Anterior cingulate cortex (tissue), 58 donors: ENCODE data around the gene CCNI2.

Source experiments
- DNase-seq, 58 donors: peaks; one replicate each; lab custom pipeline; 2025; lab: John Stamatoyannopoulos, UW

Gene CCNI2

DNA sequence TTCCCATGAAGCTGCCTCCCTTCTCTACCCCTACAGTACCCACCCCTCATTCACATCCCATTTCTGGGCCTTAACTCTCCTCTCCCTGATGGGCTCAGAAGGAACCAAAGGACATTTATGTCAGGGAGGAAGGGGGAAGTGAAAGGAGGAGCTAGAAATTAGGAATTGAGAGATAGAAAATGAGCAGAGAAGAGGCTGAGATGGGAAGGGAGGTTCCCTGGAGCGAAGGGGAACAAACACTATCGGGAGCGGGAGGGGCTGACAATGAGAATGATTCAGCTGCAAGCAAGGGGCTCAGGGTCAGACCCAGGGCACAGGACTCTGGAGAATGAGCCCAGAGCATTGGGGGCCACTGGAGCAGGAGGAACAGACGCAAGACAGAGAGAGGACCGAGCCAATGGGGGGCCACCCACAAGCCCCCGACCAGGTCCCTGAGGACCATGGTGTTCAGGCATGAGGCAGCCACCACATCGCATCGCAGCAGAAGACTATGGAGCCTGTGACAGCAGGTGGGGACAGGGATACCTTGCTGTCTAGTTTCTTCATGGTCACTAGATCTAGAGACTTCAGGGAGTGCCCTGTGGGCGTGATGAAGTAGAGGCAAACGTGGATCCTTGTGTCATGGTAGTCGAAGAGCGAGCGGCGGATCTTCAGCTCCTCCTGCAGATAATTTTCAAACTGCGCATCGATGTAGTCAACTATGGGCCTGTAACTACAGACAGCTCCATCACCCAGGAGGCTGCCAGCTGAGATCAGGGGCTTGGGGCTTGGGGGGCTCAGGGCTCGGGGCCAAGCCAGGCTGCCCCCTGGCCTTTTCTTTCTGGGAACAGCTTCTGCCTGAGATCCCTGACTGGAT lies 16.2 kb downstream of the CCNI2 start:
- no peak for DNase-seq

DNA sequence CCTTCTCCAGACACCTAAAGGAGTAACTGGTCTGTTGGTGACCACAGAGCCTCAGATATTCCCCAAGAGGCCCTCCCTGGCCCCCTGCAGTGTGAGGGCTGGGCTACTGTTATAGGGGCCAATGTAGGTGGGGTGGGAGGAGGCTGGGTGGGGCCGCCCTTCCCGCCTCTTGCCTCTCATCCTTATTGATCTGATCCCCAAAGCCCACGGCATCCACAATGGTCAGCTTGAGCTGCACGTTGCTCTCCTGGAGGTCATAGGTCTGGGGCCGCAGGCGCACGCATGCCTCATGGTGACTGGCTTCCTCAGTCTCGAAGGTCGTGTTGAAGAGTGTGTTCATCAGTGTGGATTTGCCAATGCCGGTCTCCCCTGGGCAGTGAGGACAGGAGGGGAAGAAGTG lies 16.8 kb downstream of the CCNI2 start:
- no peak for DNase-seq

DNA sequence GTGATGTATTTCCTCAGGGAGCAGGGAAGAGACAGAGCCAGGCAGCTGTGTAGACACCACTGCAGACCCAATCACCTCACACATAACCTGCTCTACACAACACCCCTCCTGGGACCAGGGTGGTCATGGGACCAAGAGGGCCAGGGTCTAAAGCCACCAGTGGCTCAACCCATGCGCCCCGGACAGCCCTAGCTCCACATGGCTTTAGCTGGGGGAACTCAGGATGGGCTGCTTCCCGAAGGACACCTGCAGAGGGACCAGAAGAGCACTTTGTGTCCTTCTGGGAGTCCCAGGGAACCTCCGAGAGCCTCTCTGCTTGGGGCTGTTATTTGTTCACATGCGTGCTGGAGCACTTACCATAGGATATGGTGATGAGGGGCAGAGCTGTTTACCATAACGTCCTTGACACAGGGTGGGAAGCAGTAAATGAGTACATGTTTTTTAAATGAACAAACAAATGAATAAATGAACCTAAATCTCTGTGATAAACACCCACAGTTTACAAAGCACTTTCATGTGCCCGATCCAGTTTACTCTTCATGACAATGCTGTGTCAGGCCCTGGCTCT lies 17.5 kb downstream of the CCNI2 start:
- no peak for DNase-seq

DNA sequence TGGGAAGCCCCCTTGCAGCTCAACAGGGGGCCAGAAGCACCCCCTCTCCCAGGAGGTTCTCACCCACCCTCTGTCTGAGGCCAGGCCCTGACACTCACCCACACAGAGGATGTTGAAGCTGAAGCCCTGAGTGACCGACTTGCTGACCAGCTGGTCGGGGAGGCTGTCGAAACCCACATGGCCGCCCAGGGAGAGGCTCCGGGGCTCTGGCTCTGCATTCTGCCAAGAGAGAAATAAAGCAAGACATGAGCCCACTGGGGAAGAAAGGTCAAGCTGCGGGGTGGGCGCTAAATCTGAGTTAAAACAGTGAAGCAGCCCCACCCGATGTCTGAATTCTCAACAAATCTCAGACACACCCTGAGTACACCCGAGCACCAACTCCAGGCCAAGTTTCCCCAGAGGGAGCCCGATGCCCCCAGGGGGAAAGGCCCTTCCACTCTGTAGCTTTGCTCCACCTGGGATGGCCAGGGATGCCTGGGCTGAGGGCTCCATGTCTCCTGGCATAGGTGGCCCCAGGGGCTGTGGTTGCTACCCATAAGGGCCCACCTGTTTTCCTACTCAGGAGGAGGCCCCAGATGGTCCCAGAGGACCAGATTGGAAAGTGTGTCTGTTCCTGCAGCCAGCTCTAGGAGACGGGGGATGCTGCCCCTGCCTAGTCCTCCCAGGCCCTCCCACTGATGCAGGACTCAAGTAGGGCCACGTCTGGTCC lies 18.2 kb downstream of the CCNI2 start:
- no peak for DNase-seq

DNA sequence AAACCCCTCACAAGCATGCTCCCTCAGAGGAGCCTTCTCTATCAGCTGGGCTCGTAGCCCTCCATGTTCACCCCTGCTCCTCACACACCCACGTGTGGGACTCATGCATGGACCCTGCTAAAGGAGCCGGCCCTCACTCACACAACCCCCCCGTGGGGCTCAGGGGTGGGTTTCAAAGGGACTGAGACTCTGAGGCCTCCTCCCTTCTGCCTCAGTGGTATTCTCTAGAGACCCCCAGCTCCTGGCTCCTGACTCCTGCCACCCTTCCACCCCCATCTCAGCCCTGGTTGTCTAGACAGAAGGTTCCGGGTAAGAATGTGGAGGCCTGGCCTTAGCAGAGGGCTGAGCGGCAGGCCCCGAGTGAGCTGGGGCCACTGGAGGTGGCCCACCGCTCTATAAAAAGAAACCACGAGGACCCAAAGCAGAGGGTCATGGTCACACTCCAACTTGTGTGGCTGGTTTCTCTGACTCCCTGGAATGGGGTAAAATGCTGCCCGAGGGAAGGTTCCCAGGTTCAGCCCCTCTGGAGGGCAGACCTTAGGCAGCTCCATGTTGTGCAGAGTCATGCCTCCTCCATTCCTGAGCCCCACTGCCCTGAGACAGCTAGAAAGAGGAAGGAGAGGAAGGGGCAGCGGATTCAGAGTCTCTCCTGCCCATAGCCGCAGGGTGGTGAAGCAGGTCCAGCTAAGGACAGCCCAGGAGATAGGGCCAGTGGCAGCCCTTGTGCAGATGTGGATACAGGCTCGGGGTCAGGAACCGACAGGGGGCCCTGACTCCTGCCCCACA lies 19.0 kb downstream of the CCNI2 start:
- DNase-seq = no peak

DNA sequence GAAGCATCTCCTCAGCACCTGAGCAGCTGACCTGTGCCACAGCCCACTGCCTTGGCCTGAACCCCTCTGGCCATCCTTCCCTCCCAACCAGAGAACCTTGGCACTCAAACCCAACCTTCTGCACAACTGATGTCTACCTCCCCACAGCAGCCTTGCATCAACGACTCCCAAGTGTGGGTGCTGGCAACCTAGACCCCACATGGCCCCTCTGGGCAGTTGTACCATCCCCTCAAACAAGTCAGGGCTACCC lies 19.5 kb downstream of the CCNI2 start:
- no peak for DNase-seq

DNA sequence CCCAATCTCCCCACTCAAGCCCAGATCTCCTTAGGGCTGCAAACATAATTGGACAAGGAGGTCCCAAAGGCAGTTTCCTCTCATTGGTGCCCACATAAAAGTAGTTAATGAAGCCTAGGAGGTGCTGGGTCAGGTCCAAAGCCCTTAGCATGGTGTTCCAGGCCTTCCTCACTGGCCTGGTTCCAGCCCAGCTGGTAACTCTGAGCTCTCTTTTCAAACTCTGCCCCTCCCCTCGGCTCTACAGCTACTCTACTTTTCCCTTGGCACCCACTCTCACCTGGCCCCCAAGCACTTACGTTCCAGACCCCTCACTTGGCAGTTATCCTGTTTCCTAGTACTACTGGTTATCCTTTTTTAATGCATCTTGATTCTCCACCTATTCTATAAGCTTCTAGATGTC lies 19.9 kb downstream of the CCNI2 start:
- peak in 41 of 58 donors; percentile 26 to 83 (median 50) for DNase-seq

DNA sequence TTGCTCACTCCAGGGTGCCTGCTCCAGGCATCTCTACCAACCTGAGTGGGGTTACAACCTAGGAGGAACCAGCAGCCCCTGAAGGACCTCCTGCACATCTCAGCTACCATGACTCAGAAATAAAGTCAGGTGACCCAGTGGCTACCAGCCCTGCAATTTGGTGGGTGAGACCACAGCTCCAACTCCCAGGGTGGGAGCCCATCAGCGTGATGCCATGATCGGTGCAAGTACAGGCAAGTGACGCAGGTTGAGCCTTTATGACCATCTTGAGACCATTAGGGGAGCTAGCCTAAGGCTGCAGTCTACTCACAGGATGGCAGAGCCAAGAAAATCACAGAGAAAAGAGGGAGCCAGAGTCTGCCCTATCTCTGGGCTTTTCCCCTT lies 21.3 kb downstream of the CCNI2 start:
- no peak for DNase-seq

DNA sequence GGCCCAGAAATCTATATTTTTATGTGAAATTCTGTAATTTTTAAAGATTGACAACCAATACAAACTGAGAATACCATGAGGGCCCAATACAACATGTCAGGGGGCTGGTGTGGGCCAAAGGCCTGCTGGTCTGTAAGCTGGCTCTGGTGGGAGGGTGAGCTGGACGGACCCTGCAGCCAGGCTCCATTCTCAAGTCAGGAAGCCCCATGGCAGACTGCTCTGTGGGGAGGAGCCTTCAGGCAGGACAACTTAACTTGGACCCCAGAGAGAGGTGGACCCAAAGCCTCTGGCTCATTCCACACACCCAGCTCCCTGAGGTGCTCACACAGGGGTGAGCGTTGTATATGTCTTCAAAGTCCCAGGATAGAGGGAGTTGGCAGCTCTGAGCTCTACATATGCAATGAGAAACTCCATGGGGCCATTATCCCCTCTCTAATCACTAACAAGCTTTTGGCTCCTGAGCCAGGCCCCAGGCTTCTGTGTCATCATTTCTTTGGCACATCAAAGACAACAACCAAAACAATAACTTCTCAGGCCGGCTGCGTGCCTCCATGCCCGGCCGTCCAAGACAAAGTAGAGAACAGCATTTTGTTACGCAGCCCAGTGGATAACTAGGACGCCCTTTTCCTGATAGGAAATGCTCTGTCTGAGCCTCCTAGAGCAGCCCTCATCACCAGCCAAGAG lies 23.4 kb downstream of the CCNI2 start:
- DNase-seq = peak in 8 of 58 donors; percentile 21 to 74 (median 42)

DNA sequence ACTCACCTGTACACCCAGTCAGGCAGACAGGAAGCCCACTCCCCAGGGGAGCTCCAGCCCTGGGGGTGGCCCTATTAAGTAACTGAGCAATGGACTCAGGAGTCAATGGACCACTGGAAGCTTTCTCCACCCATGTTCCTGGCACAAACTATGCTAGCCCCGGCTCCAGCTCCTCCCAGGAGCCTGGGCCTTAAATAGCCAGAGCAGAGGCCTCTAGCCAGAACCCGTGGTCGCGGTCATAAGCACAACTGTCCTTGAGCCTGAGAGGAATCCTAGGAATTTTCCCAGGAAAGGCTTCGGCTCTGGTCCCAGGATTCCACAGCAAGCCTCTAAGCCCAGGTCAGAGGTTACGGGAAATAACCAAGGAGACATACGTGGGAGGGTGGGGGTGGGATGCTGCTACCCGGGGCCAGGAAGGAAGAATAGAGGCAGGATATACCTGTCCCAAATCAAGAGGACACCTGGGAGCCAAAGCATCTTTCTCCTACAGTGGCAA lies 24.3 kb downstream of the CCNI2 start:
- peak in 3 of 58 donors; percentile 16 to 22 (median 22) for DNase-seq

DNA sequence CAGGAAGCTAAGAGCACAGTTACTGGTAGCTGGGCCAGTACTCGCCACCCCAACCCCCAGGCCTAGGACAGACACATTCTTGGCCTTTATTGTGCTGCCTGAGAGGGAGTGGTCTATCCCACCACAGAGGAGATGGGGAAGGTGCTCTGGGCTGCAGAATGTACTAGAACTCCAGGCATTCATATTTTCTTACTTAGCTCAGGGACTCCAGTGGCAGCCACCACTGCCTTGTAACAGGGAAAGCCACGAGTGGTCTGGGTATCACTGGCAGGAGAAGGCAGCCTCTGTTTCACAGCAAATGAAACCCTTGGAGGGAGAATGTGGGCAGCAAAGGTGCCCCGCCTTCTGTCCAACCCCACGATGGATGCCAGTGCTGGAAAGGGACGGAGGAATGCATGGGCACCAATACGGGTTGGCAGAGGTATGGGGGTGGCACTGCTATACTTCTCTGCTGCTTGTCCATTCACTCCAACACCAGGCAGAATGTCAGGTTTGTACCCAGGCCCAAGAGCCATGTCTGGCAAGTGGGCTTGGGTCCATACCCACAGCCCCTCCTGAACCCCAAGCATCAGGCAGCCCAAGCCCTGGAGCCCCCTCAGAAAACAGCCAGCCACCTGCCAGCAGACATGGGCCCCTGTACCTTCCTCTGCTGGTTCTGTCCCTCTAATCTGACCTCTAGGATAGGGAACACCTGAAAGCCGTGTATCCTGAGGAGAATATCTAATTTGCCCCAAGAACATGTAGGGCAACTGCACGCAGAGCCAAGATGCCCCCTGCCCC lies 25.3 kb downstream of the CCNI2 start:
- DNase-seq = peak in 7 of 58 donors; percentile 26 to 65 (median 35)

DNA sequence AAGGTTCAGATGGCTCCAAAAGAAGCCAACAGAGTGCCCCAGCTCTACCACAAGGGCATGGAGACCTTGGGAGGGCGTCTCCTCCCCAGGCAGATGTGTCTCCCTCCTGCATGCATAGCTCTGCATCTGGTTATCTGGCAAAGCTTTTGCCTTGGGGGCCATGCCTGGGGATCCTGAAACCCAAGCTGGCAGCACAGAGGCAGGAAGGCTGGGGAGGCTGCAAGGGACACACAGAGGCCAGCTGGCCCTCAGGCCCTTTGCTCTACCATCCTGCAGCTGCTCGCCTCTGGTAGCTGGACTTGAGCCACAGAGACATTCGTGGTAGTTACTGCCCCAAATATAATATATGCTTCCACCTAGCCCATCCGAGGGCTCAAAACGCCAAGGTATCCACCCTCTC lies 25.9 kb downstream of the CCNI2 start:
- DNase-seq = peak in 5 of 58 donors; percentile 24 to 37 (median 32)

DNA sequence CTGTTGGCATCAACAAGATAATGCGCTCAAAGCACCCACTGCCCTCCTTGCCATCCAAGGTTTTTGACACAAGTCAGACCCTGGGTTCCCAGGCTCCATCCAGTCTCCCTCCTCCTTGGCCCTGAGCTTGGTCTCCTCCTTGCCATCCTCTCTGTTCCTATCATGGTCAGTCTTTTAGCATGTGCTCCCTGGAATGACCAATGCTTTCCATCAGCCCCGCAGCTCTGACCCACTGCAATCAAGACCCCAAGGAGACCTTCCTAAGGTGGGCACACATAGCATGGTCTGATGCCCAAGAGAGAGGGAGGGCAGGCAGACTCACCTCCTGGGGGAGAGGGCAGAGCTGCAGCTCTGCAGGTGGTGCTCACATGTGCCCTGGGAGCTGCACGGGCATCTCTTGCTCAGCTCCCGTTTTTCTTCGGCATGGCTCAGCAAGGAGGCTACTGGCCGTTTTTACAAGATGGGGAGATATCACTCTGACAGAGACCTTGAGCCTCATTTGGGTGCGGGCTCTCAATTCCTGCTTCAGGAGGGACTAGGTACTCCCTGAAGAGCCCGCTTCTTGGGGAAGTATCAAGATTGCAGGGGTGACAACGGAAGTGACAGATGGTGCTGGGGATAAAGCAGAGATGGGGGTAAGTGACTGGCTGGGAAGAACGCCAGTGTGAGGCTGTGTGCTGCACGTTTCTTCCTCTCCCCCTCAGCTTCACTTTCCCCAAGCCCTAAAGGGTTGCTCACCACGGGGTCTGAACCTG lies 26.6 kb downstream of the CCNI2 start:
- peak in 8 of 58 donors; percentile 15 to 49 (median 26) for DNase-seq

DNA sequence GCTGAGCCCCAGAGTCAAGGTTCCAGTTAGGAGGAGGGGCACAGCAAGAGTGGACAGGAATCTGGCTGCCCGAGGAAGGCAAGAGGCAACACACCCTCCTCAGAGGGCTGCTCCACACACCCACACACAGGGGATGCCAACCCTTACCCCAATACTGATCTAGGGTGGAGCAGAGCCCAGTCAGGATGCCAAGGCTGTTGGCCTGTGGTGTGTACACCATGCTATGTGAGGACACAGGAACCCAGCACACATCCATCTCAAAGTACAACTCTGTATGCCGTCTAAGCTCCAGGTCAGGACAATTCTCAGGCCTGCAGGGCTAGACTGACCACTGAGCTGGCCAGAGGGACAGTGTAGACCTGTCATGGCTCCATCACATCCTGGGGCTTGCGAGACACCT lies 27.2 kb downstream of the CCNI2 start:
- DNase-seq = peak in 1 of 58 donors; percentile 46

DNA sequence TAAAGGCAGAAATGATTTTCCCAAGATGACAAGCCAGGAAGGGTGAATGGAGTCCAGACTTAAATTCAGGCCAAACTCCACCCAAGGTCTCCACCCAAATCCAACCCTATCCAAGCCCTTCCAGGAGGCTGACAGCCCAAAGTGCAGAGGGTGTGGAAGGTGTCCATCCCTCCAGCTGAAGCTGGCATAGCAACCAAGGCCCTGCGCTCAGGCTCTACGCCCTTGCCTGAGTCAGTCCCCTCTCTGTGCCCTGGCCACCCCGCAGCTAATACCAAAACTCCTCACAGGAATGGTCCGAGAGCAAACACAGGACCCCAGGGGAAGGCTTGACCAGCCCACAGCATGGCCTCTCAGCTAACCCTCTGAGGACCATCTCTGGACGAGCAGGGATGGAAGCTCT lies 27.7 kb downstream of the CCNI2 start:
- peak in 2 of 58 donors; percentile 9 to 21 for DNase-seq

DNA sequence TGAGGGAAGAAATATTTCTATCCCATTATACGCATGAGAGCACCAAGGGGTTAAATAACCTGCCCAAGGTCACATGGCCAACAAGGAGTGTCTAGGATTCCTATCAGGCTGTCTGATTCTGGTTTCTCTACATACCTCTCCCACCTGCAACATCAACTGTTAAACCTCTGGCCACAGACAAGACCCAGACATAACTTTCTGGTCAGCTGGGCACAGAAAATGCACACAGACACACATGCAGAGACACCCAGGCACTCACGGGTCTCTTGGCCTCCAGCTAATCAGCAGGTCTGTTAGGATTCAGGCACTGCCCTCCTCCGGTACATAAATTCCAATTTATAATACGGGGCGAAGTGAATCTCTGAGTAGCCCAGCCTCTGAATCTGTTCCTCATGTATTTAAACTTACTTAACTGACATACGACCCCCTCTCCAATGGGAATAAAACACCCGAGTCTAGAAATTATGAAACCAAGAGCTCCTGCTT lies 28.3 kb downstream of the CCNI2 start:
- peak in 4 of 58 donors; percentile 19 to 23 (median 22) for DNase-seq

DNA sequence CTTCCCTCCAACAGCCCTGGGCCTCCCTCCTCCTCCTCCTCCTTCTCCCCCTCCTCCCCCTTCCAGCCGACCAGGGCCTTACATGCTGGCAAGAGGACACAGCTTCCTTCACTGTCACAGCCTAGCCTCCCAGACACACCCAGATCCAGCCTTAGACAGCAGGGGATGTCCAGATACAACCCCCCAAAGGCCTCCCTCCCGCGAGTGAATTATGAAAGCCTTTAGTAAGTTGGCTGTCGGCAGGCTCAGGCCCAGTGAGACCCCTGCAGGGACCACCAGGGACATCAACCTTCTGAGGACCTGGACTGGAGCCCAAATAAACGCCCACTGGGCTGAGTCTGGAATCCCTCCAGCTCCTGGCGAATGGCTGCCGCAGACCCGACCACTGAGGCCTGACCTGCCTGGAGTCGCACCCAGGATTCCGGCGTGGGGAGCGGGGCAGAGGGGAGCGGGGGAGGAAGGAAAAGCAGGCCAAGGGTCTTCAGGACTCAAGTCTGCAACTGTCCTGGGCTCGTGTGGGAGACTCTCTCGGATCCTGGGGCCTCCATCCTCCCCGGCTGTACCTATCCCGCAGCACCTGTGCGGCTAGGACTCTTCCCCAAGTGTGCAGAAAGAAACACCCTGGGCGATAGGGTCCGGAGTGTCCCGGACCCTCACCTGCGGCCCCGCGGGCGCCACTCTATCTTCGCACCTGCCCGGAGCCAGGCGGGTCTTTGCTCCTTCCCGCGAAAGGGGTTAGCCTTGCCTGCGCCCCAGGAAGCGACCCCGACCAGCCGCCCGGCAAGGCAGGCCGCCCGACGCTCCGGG lies 29.1 kb downstream of the CCNI2 start:
- peak in 42 of 58 donors; percentile 22 to 80 (median 58) for DNase-seq

DNA sequence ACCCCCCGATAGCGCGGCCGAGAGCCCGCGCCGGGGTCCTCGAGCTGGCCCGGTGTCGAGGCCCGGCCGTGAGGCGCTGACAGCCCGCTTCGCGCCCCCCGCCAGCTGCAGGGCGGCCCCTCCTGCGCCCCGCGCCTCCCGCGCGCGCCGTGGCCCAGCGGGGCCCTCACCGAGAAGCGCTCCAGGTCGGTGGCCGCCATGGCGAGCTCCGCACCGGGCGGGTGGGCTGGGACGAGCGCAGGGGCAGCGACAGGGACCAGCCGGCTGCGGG lies 29.6 kb downstream of the CCNI2 start:
- no peak for DNase-seq
